NT2/D1 (cell line): ENCODE measurements around the gene MFAP3L.

Experiments
- SUZ12 ChIP-seq: IDR thresholded peaks from 2 replicates; pipeline ENCODE4 v1.6.1; 2011; ENCODE audit not compliant: insufficient read length, insufficient read depth; ENCODE audit errors: extremely low read depth
- YY1 ChIP-seq: IDR thresholded peaks from 2 replicates; pipeline ENCODE4 v1.6.1; 2011; ENCODE audit not compliant: insufficient read length, insufficient read depth
- ZNF274 ChIP-seq: IDR thresholded peaks from 2 replicates; pipeline ENCODE4 v1.6.1; 2011; ENCODE audit warnings: mild to moderate bottlenecking, low read depth, low read length

DNA sequence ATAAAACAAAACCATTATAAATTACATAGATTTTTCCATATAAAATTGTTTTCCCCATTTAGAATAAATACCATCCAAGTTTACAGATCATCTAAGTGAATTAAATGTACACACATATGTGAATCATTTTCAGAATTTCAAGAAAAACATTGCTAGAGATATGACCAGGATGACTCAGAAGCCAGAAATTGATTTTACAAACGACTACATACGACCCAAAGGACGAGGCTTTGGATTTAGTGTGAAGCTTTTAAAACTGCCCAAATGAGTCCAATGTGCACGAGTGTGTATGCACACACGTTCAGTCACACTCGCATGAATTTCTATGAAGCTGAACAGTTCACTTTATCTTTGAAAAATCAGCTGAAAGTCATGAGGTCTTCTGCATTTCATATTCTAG, 37.9 kb downstream of the MFAP3L start:
- TF ChIP-seq YY1 (no peak), ZNF274 (no peak), SUZ12 (no peak)
